OCI-LY3 (cell line): Measurements from ENCODE around the gene KTN1.

ENCODE experiments used
- H2AFZ ChIP-seq: fragments of 200-600, 300-600 bp; shearing (Covaris generic); 2 replicates; pipeline ENCODE4 v1.6.0; 2014; ENCODE audit warnings: antibody characterized with exemption, low read depth, low read length
- H3K27ac ChIP-seq: fragments of 200-600, 300-600 bp; sonication (generic); 2 replicates; pipeline ENCODE4 v1.5.1; 2014; ENCODE audit warnings: mild to moderate bottlenecking, low read length, moderate library complexity, mixed read lengths
- H3K27me3 ChIP-seq: fragments of 200-600, 300-600 bp; sonication (generic); 2 replicates; pipeline ENCODE4 v1.6.1; 2014; ENCODE audit warnings: low read depth, low read length, mixed read lengths
- H3K36me3 ChIP-seq: fragments of 200-600, 300-600 bp; sonication (generic); replicated peaks from 2 replicates; pipeline ENCODE3; 2014; ENCODE audit warnings: low read depth, low read length, mixed read lengths
- H3K4me1 ChIP-seq: fragments of 300-600, 200-600 bp; sonication (generic); 2 replicates; pipeline ENCODE4 v1.6.1; 2014; ENCODE audit warnings: low read length, mixed read lengths
- H3K4me2 ChIP-seq: fragments of 200-600, 300-600 bp; sonication (generic); 2 replicates; pipeline ENCODE4 v1.6.1; 2014; ENCODE audit warnings: low read length, mixed read lengths
- H3K4me3 ChIP-seq: fragments of 300-600, 200-600 bp; sonication (generic); 2 replicates; pipeline ENCODE4 v1.5.1; 2014; ENCODE audit warnings: antibody characterized with exemption, mild to moderate bottlenecking, low read length, moderate library complexity
- H3K79me2 ChIP-seq: fragments of 300-600, 200-600 bp; shearing (Covaris generic); 2 replicates; pipeline ENCODE4 v1.6.1; 2014; ENCODE audit warnings: mild to moderate bottlenecking, low read length, mixed read lengths
- H3K9ac ChIP-seq: fragments of 300-600, 200-600 bp; shearing (Covaris generic); 2 replicates; pipeline ENCODE4 v1.6.0; 2014; ENCODE audit warnings: mild to moderate bottlenecking, low read length, moderate library complexity
- H3K9me3 ChIP-seq: fragments of 200-600, 300-600 bp; shearing (Covaris generic); 2 replicates; pipeline ENCODE4 v1.6.1; 2014; ENCODE audit warnings: low read length, mixed read lengths; ENCODE audit not compliant: insufficient read depth
- H4K20me1 ChIP-seq: fragments of 200-600, 300-600 bp; sonication (generic); 2 replicates; pipeline ENCODE4 v1.6.1; 2016; ENCODE audit warnings: low read length, mixed read lengths; ENCODE audit not compliant: insufficient read depth
- CTCF ChIP-seq: fragments of 200-600, 300-600 bp; sonication (generic); IDR thresholded peaks from 2 replicates; pipeline ENCODE4 v1.5.1; 2014; ENCODE audit warnings: antibody characterized with exemption, low read length, low read depth
- EZH2phosphoT487 ChIP-seq: fragments of 200-600 bp; shearing (Covaris generic); IDR thresholded peaks from 2 replicates; pipeline ENCODE4 v1.6.1; 2018; ENCODE audit warnings: antibody characterized with exemption, mixed run types, low read depth

KTN1 gene

DNA sequence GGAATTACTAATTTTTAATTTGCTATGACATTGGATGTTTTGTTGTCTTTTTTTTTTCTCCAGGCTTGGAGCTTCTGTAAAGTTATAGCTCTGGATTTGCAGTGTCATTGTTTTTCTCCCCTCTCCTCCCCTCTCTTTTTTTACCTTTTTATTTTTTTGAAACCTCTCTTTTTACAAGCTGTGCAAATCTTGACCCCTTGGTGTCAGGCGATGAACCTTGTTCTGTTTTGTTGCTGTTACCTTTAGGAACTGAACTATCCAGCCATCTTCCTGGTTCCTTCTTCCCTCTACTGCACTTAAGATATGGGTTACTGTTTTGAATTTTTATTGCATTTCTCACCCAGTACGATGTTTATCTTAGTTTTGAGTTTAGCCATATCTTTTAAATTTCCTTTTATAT, 13.7 kb downstream of the KTN1 start:
- H3K4me2 ChIP-seq: no peak overlapping the region
- H3K27ac ChIP-seq: no peak overlapping the region
- H4K20me1 ChIP-seq: peaks cover 81% of the 10 kb centered on the region
- no peak overlapping the region for H3K4me3 ChIP-seq
- peaks cover 5% of the 10 kb centered on the region for H3K36me3 ChIP-seq
- no peak overlapping the region for H3K9ac ChIP-seq
- TF ChIP-seq EZH2phosphoT487 (no peak), CTCF (no peak)
- peaks cover 94% of the 10 kb centered on the region for H3K79me2 ChIP-seq
- H3K4me1 ChIP-seq: no peaks in the 10 kb centered on the region
- H2AFZ ChIP-seq: no peak overlapping the region
- H3K27me3 ChIP-seq: no peaks in the 10 kb centered on the region
- no peaks in the 10 kb centered on the region for H3K9me3 ChIP-seq

- Histone ChIP-seq H3K4me2 (no peak overlapping the region), H3K27me3 (no peaks in the 10 kb centered on the region), H3K9ac (no peak overlapping the region), H4K20me1 (peaks cover 90% of the 10 kb centered on the region), H3K4me1 (peaks cover 5% of the 10 kb centered on the region), H2AFZ (no peak overlapping the region), H3K27ac (no peak overlapping the region), H3K9me3 (no peaks in the 10 kb centered on the region), H3K4me3 (no peak overlapping the region), H3K36me3 (peaks cover 9% of the 10 kb centered on the region), H3K79me2 (peaks cover 94% of the 10 kb centered on the region)
- TF ChIP-seq CTCF: no peak
- TF ChIP-seq EZH2phosphoT487: no peak
Observed at GRCh38 chr14:55599250-55599879, 19.4 kb downstream of the KTN1 start.

DNA sequence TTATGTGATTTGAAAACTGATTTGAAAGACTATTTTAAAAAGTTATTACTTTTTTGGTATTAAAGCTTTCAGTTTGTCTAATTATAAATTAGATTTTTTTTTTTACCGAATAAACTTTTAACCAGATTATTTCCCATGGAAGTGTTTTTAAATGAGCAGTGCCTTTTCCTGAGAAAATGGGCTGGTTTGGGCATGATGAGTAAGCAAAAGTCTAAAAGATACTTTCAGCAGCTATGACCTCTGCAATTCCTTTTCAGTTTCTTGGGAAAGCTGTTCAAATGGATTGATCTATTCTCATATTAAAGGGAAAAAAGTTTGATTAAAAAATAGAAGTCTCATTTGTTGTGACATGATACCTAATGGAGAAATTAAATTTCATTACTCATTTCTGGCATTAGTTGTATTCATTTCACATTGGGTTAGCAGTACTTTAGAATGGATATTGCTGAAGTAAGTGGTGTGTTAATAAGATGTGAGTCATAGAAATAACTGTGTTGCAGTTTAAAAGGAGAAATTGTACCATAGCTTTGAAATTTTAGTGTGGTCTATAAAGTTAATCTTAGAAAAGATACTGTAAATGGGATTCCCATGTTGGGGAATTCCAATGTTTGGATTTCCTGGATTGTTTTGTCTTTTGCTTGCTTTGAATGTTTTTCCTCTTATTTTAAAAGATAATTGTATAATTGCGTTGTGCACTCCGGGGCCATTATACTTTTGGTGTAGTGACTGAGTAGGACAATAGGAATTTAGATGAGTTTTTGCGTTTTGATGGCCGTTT, 21.0 kb downstream of the KTN1 start:
- Histone ChIP-seq H3K27me3 (no peaks in the 10 kb centered on the region), H3K36me3 (peaks cover 9% of the 10 kb centered on the region), H3K9ac (no peak overlapping the region), H3K27ac (no peak overlapping the region), H3K9me3 (no peaks in the 10 kb centered on the region), H4K20me1 (peaks cover 92% of the 10 kb centered on the region), H3K79me2 (peaks cover 96% of the 10 kb centered on the region), H2AFZ (no peak overlapping the region), H3K4me1 (peaks cover 5% of the 10 kb centered on the region), H3K4me2 (no peak overlapping the region), H3K4me3 (no peak overlapping the region)
- no peak for TF ChIP-seq EZH2phosphoT487
- no peak for TF ChIP-seq CTCF

- Histone ChIP-seq H3K4me1 (peaks cover 5% of the 10 kb centered on the region), H3K9ac (no peak overlapping the region), H3K27me3 (no peaks in the 10 kb centered on the region), H2AFZ (no peak overlapping the region), H3K9me3 (no peaks in the 10 kb centered on the region), H3K4me2 (no peak overlapping the region), H3K36me3 (peaks cover 9% of the 10 kb centered on the region), H3K79me2 (peaks cover 99% of the 10 kb centered on the region), H3K27ac (no peak overlapping the region), H4K20me1 (peaks cover 97% of the 10 kb centered on the region), H3K4me3 (no peak overlapping the region)
- TF ChIP-seq CTCF (no peak), EZH2phosphoT487 (no peak)
Observed at GRCh38 chr14:55603401-55603953, 23.5 kb downstream of the KTN1 start.
